ENCODE measurements around the gene ADARB1. TPM values are rescaled to one million over a fixed set of nuclear protein-coding genes. Genes with fewer than 3 reads are reported as not detected.

The ADARB1 gene
- polyA plus RNA-seq, 1 donor (not counting 4 experiments of a cell fraction or from before 2014, with no cell fraction given): 13.0 TPM

- DNase-seq (ENCODE audit: low read depth, low spot score): no peak
- no peak overlapping the region for H3K9ac ChIP-seq (ENCODE audit: control insufficient read depth, extremely low read depth, insufficient read depth, low read length)
- dilution Hi-C loops (cut with MboI; ENCODE audit: extremely low pct_ligation_motif_present, low sequenced_read_pairs): no loop called here
- no peak overlapping the region for H3K27ac ChIP-seq (ENCODE audit: control insufficient read depth, insufficient read depth, low read length)
- H3K9me3 ChIP-seq (ENCODE audit: control insufficient read depth, low read depth, low read length): peaks cover 2% of the 10 kb centered on the region
- no peak for FAIRE-seq
- H3K9me1 ChIP-seq (ENCODE audit: control insufficient read depth, extremely low read depth, insufficient read depth, low read length): no peaks in the 10 kb centered on the region
- H3K4me1 ChIP-seq (ENCODE audit: control insufficient read depth, extremely low read depth, insufficient read depth, low read length): peaks cover 6% of the 10 kb centered on the region
- TF ChIP-seq CTCF (optimal IDR thresholded peaks at IDR 0.05 in 1 of 3, IDR thresholded peaks at IDR 0.05 in 1 of 3, conservative IDR thresholded peaks at IDR 0.05 in 1 of 3; ENCODE audit: extremely low read depth in 1 of 3, insufficient read depth in 2 of 3, low read length in 3 of 3) (no peak), EZH2 (IDR thresholded peaks at IDR 0.05; ENCODE audit: low read length) (no peak)
- no peak overlapping the region for H2AFZ ChIP-seq (ENCODE audit: control insufficient read depth, low read length)
- no peak overlapping the region for H3K4me3 ChIP-seq (ENCODE audit: control insufficient read depth in 2 of 3, extremely low read depth in 1 of 3, insufficient read depth in 2 of 3, low read depth in 1 of 3, low read length in 3 of 3)
- no peaks in the 10 kb centered on the region for H4K20me1 ChIP-seq (ENCODE audit: control insufficient read depth, extremely low read depth, insufficient read depth, low read length)
- no peaks in the 10 kb centered on the region for H3K79me2 ChIP-seq (ENCODE audit: control insufficient read depth, insufficient read depth, low read length)
- no peak overlapping the region for H3K4me2 ChIP-seq (ENCODE audit: control insufficient read depth, extremely low read depth, insufficient read depth, low read depth, low read length)
- H3K27me3 ChIP-seq (ENCODE audit: control insufficient read depth, extremely low read depth, insufficient read depth, low read length): peaks cover 15% of the 10 kb centered on the region
- no peaks in the 10 kb centered on the region for H3K36me3 ChIP-seq (ENCODE audit: control insufficient read depth in 2 of 2, extremely low read depth in 1 of 2, insufficient read depth in 2 of 2, low read length in 2 of 2)
These were observed 45.0 kb upstream of the ADARB1 start for GRCh38 chr21:45029298-45029947.

- H3K27me3 ChIP-seq (ENCODE audit: control insufficient read depth, extremely low read depth, insufficient read depth, low read length): peaks cover 15% of the 10 kb centered on the region
- H3K9me1 ChIP-seq (ENCODE audit: control insufficient read depth, extremely low read depth, insufficient read depth, low read length): no peaks in the 10 kb centered on the region
- FAIRE-seq (no peak), DNase-seq (ENCODE audit: low read depth, low spot score) (no peak)
- dilution Hi-C loops (cut with MboI; ENCODE audit: extremely low pct_ligation_motif_present, low sequenced_read_pairs): no loop called here
- TF ChIP-seq CTCF (optimal IDR thresholded peaks at IDR 0.05 in 1 of 3, IDR thresholded peaks at IDR 0.05 in 1 of 3, conservative IDR thresholded peaks at IDR 0.05 in 1 of 3; ENCODE audit: extremely low read depth in 1 of 3, insufficient read depth in 2 of 3, low read length in 3 of 3): no peak
- no peak for TF ChIP-seq EZH2 (IDR thresholded peaks at IDR 0.05; ENCODE audit: low read length)
- no peak overlapping the region for H3K4me2 ChIP-seq (ENCODE audit: control insufficient read depth, extremely low read depth, insufficient read depth, low read depth, low read length)
- H3K4me1 ChIP-seq (ENCODE audit: control insufficient read depth, extremely low read depth, insufficient read depth, low read length): peaks cover 6% of the 10 kb centered on the region
- H3K79me2 ChIP-seq (ENCODE audit: control insufficient read depth, insufficient read depth, low read length): no peaks in the 10 kb centered on the region
- no peaks in the 10 kb centered on the region for H3K9me3 ChIP-seq (ENCODE audit: control insufficient read depth, low read depth, low read length)
- no peaks in the 10 kb centered on the region for H4K20me1 ChIP-seq (ENCODE audit: control insufficient read depth, extremely low read depth, insufficient read depth, low read length)
- H3K36me3 ChIP-seq (ENCODE audit: control insufficient read depth in 2 of 2, extremely low read depth in 1 of 2, insufficient read depth in 2 of 2, low read length in 2 of 2): no peaks in the 10 kb centered on the region
- no peak overlapping the region for H3K27ac ChIP-seq (ENCODE audit: control insufficient read depth, insufficient read depth, low read length)
- no peak overlapping the region for H3K9ac ChIP-seq (ENCODE audit: control insufficient read depth, extremely low read depth, insufficient read depth, low read length)
- H2AFZ ChIP-seq (ENCODE audit: control insufficient read depth, low read length): no peak overlapping the region
- H3K4me3 ChIP-seq (ENCODE audit: control insufficient read depth in 2 of 3, extremely low read depth in 1 of 3, insufficient read depth in 2 of 3, low read depth in 1 of 3, low read length in 3 of 3): no peak overlapping the region
These were observed 44.3 kb upstream of the ADARB1 start for GRCh38 chr21:45029948-45030681.
